Uterus (tissue), 2 donors: ENCODE data around the gene EPB41L3.

Source experiments
- POLR2A ChIP-seq, 2 donors: fragments of 450-650 bp; IDR thresholded peaks; one replicate each; pipeline ENCODE4 v1.6.1; 2016; ENCODE audit warnings: antibody characterized with exemption in 2 of 2, mild to moderate bottlenecking in 1 of 2, moderate library complexity in 1 of 2
- TF ChIP-seq, protein P1 (sequence below), 4 experiments: fragments of 200-600 bp in 2 of 4; fragments of 450-650 bp in 2 of 4; sonication (generic) in 2 of 4; IDR thresholded peaks; one replicate each; pipeline ENCODE4 v1.5.1; 2016 to 2019; ENCODE audit warnings: antibody characterized with exemption in 4 of 4, mild to moderate bottlenecking in 2 of 4, moderate library complexity in 1 of 4

DNA sequence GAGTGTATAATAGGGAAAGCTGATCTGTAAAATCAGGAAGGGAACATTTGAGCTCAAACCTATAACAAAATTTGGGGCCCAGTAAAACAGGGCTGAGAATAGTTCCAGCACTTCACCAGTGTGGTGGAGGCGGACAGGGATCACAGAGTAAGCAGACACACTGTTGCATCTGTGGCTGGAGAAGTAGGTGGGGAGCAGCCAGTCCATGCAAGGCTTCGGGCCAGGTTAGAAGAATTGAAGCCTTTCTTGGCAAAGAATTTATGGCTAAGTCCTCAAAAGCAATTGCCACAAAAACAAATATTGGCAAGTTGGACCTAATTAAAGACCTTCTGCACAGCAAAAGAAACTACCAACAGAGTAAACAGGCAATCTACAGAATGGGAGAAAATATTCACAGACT lies 154.4 kb downstream of the EPB41L3 start:
- TF ChIP-seq, protein P1, sequence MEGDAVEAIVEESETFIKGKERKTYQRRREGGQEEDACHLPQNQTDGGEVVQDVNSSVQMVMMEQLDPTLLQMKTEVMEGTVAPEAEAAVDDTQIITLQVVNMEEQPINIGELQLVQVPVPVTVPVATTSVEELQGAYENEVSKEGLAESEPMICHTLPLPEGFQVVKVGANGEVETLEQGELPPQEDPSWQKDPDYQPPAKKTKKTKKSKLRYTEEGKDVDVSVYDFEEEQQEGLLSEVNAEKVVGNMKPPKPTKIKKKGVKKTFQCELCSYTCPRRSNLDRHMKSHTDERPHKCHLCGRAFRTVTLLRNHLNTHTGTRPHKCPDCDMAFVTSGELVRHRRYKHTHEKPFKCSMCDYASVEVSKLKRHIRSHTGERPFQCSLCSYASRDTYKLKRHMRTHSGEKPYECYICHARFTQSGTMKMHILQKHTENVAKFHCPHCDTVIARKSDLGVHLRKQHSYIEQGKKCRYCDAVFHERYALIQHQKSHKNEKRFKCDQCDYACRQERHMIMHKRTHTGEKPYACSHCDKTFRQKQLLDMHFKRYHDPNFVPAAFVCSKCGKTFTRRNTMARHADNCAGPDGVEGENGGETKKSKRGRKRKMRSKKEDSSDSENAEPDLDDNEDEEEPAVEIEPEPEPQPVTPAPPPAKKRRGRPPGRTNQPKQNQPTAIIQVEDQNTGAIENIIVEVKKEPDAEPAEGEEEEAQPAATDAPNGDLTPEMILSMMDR (IDR thresholded peaks at IDR 0.05), result no peak
- no peak for TF ChIP-seq POLR2A (IDR thresholded peaks at IDR 0.05)
